GM12892 (cell line): Measurements from ENCODE around the gene ARHGEF2.

Experiments used
- DNase-seq: peaks from one replicate; pipeline ENCODE4 v3.0.0; 2011; ENCODE audit not compliant: insufficient read length
- FAIRE-seq: peaks from 2 replicates; lab custom pipeline; 2011; peaks lifted over from hg19 to GRCh38; lab: Jason Lieb, UNC
- POLR2A ChIP-seq: IDR thresholded peaks from 2 replicates; pipeline ENCODE4 v1.6.1; 2011; ENCODE audit warnings: low read depth, low read length, control low read depth
- POLR2AphosphoS5 ChIP-seq: IDR thresholded peaks from 2 replicates; pipeline ENCODE4 v1.6.1; 2011; ENCODE audit warnings: low read depth, low read length, control low read depth
- TAF1 ChIP-seq: IDR thresholded peaks from 2 replicates; pipeline ENCODE4 v1.6.1; 2011; ENCODE audit warnings: low read depth, mild to moderate bottlenecking, control low read depth, low read length, borderline replicate concordance

Gene ARHGEF2

DNA sequence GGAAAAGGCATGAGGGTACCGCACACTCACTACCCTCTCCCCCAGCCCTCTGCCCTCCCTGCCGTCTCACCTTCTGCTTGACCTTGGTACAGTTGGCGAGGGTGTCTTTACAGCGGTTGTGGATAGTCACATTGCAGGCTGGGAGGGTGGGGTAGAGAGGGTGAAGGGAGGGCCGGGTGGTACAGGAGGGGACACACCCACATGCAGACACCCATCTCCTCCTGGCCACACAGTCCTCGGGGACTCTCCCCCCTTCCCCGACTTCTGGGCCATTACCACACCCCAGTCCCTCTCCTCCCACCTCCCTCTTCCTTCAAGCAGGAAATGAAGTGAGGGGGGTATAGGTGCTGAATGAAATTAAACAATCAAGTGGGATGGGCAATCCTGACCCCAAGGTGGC is 11.6 kb downstream of the ARHGEF2 start:
- DNase-seq (no peak), FAIRE-seq (no peak)
- no peak for TF ChIP-seq POLR2A
- no peak for TF ChIP-seq POLR2AphosphoS5
- no peak for TF ChIP-seq TAF1

- TF ChIP-seq POLR2AphosphoS5, result no peak
- no peak for TF ChIP-seq POLR2A
- TF ChIP-seq TAF1, result no peak
- DNase-seq (no peak), FAIRE-seq (no peak)
These were observed 12.2 kb downstream of the ARHGEF2 start for GRCh38 chr1:155966135-155966534.

DNA sequence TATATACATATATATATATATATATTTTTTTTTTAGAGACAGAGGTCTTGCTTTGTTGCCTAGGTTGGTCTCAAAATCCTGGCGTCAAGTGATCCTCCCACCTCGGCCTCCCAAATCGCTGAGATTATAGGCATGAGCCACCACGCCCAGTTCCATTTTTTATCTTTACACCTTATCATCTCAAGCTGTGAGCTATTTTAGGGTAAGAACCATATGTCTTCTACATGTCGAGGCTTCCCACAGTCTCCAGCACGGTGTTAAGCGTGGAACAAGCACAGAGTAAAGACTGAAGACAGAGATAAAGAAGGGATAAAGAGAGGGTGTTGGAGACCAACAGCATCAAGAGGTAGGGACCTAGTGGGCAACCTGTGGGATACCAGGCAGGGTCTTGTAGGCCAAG is 14.2 kb downstream of the ARHGEF2 start:
- DNase-seq (no peak), FAIRE-seq (no peak)
- TF ChIP-seq POLR2A, result no peak
- no peak for TF ChIP-seq TAF1
- TF ChIP-seq POLR2AphosphoS5, result no peak

- no peak for DNase-seq
- TF ChIP-seq POLR2AphosphoS5 (no peak), POLR2A (no peak), TAF1 (no peak)
- no peak for FAIRE-seq
These were observed 15.6 kb downstream of the ARHGEF2 start for GRCh38 chr1:155962599-155963211.

- no peak for TF ChIP-seq POLR2A
- TF ChIP-seq POLR2AphosphoS5, result no peak
- no peak for TF ChIP-seq TAF1
- no peak for DNase-seq
- no peak for FAIRE-seq
These were observed 16.4 kb downstream of the ARHGEF2 start for GRCh38 chr1:155961937-155962336.

GRCh38 chr1:155960081-155960745 is 18.1 kb downstream of the ARHGEF2 start:
- no peak for FAIRE-seq
- DNase-seq, result no peak
- TF ChIP-seq POLR2AphosphoS5 (no peak), POLR2A (no peak), TAF1 (no peak)

DNA sequence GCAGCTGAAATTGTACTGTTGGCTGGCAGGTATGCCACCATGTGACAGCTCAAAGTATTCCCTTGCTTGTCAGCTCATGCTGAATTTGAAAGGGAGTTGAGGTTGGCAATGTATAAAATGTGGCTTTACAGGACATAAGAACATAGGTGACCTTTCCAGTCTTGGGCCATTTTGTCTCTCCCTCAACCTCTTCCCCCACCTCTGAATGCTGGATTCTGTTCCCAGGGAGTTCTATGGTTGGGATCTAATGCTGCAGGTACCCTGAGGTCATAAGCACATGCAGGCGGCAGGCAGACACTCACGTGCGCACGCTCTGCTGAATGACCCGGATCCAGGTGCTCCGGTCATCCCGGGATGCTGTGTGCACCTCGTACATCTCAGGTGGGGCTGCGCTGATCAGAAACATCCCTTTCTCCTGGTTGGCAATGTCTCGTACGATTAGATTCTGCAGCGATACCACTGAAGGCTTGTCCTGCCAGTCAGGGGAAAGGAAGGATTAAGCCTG is 20.9 kb downstream of the ARHGEF2 start:
- DNase-seq (no peak), FAIRE-seq (no peak)
- TF ChIP-seq POLR2AphosphoS5 (no peak), POLR2A (no peak), TAF1 (no peak)

GRCh38 chr1:155954645-155955044 is 23.7 kb downstream of the ARHGEF2 start:
- no peak for FAIRE-seq
- no peak for TF ChIP-seq POLR2AphosphoS5
- TF ChIP-seq POLR2A, result no peak
- no peak for TF ChIP-seq TAF1
- no peak for DNase-seq

GRCh38 chr1:155952505-155952890 is 25.8 kb downstream of the ARHGEF2 start:
- DNase-seq, result peak; percentile 9
- no peak for TF ChIP-seq POLR2A
- no peak for FAIRE-seq

GRCh38 chr1:155951753-155952504 is 26.4 kb downstream of the ARHGEF2 start:
- peak; percentile 9 for DNase-seq
- no peak for FAIRE-seq
- TF ChIP-seq POLR2A (peak; percentile 13; the same call in 1 of the 2 replicates), POLR2AphosphoS5 (0 out of 2 replicates have a peak, but pooled peaks have one; percentile 39), TAF1 (no peak)

GRCh38 chr1:155950829-155951228 is 27.5 kb downstream of the ARHGEF2 start:
- FAIRE-seq (no peak), DNase-seq (peak; percentile 5)
- TF ChIP-seq POLR2AphosphoS5 (no peak), POLR2A (no peak), TAF1 (no peak)

DNA sequence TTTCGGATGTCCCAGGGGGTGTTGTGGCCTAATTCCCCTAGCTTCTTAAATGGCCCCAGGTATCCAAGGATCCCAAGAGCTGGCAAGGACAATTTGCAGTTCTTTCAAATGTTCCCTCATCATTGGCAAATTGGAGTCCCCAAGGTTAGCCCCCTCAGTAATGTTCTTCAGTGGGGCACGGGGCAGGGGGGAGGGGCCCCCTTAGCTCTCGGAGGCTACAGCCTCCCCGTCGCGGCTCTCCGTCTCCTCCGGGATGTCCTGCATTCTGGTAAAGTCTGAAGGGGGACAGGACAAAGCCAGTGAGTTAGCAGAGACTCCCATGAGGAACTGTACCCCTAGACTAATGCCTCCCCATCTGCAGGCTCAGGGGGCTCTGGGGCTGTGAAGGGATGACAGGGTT is 30.6 kb downstream of the ARHGEF2 start:
- FAIRE-seq (no peak), DNase-seq (no peak)
- TF ChIP-seq TAF1, result no peak
- TF ChIP-seq POLR2AphosphoS5, result no peak
- TF ChIP-seq POLR2A, result no peak
